Stimulated activated CD4-positive, alpha-beta T cell treated with anti-CD3 and anti-CD28 coated beads, Interleukin-2, amount 100 ng/mL, for 48 hours (primary cell): ENCODE data around the gene STK11IP.

ENCODE experiments used
- DNase-seq, 2 donors: peaks; one replicate each; pipeline ENCODE4 v3.0.0-alpha.2; 2020

Gene STK11IP

DNA sequence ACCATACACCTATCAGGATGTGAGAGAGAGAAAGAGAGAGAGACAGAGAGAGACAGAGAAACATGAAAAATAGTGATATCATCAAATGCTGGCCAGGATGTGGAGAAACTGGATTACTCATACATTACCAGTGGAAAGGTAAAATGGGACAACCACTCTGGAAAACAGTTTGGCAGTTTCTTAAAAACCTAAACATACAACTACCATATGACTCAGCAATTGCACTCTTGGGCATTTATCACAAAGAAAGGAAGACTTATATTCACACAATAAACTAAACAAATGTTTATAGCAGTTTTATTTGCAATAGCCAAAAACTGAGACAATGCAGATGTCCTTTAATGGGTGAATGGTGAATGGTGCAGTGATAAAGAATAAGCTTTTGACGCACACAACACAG is 58.9 kb downstream of the STK11IP start:
- no peak for DNase-seq

DNA sequence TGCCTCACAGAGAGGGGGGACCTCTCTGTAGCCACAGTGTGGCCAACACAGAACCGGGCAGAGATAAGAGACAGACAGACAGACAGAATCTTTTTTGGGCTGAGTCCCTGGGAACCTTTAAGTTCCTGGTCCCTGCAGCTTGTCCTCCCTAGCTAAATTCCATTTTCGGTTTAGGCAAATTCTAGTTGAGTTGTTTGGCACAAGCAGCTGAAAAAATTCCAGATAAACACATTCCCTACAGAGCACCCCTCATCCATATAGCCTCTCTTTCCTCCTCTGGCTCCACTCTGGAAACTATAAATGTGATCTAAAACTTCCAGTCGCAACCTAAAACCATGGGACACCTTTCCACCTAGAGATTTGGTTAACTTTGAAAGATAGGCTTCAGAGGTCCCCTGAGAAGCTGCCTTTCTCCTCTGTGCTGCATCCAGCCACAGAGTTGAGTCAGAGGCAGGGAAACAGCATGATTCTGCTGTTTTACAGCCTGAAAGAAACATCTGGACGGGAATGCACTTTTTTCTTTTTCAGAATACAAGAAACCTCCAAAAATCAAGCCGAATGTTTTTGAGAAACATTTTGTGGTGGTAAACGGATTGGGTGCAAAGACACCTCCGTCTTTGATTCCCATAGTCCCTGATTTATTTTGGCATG is 60.7 kb downstream of the STK11IP start:
- no peak for DNase-seq

DNA sequence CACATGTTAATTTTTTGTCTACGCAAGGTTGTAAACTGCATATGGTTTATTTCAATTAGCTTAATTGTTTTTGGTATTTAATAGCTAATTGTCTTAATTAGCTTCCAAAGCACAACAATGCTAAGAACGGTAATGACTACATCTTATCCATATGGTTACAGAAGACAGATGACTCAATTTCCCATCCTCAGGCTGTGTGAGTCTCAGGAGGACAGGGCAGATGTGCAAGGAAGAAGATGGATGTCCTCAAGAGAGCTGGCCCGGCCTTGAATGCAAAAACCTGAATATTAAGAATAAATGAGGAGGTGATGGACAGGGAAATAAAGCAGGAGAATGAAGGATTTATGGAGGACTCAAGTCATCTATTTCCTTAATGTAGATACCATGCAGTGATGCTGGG is 61.2 kb downstream of the STK11IP start:
- no peak for DNase-seq

DNA sequence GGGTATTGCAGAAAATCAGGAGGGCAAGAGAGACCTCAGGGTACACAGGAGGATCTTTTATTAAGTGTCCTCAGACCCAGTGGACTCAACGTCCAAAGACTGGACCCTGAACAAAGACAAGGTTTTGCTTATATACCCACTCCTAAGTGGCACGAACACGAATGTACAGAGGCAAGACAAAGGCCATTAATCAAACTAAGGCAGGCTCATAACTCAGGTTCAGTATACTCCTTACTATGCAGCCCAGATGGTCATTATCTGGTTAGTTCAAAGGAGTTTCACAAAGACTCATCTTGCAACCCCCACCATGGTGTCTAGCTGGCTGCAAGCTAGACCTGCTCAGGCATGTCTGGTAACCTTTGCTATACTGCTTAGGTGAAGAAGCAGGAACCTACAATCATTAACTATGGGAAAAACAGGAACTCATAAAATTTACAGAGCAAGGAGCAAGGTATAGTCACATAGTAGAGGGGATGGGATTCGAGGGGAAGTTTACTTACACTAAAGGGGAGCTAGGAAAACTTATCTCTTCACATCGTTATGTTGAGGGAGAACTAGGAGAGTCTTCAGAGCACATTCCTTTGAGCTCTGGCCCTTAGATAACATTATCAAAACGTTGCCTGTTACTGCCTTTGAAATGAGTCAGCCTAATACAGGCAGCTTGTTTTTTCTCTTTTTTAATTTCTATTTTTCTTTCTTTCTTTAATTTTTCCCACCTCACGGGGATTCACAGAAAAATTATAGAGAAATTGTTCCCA is 63.7 kb downstream of the STK11IP start:
- DNase-seq = no peak

DNA sequence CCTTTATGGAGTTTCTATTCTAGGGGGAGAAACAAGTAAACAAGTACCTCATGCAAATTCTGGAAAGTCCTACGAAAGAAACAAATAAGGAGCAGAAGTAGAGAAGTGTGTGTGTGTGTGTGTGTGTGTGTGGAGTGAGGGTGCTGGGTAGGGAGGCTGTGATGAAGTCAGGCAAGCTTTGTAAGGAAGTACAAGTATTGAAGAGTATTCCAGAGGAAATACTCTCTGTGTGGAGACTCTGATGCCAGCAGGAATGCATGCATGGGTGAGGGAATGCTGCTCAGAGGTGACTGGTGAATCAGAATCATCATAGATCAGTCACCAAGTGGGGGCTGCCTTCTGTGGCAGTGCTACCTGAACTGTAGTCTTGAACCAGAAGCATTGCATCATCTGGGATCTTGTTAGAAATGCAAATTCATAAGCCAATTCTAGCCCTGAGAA is 64.3 kb downstream of the STK11IP start:
- DNase-seq = no peak

DNA sequence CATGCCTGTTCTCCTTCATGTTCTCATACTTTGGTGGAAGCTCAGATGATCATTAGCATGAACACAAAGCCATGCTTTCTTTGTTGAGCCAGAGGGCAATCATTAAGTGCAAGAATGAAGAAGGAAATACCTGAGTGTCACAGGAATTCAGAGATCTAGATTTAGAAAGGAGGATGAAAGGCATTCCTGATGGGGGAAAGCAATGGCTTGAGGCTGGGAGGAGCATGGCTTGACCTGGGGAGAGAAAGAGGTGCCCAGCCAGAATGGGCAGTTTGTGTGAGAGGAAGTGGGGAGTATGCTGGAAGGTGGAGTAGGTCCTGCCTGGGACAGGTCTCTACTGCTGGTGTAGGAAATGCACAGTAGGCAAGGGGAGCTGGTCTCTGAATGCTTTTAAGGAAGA is 64.9 kb downstream of the STK11IP start:
- no peak for DNase-seq

DNA sequence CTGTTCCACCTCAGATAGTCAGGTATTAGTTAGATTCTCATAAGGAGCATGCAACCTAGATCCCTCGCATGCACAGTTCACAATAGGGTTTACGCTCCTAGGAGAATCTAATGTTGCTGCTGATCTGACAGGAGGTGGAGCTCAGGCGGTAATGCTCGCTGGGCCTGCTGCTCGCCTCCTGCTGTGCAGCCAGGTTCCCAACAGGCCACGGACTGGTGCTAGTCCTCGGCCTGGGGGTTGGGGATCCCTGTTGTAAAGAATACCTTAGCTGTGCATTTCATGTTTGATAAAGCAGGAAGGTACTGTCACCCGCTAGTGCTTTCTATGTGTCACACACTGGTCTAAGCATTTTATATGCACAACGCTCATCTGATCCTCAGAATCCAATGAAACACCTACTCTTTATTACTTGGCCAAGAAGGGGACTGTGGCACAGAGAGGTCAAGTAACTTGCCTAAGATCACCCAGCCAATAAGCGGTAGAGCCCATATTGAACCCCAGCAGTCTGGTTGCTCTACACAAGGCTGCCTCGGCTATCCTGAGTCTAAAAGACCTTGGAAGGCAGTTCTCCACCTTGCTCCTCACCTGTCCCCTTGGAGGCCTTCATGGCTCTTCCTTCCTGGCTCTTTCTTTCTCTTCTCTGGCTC is 65.6 kb downstream of the STK11IP start:
- DNase-seq = no peak

DNA sequence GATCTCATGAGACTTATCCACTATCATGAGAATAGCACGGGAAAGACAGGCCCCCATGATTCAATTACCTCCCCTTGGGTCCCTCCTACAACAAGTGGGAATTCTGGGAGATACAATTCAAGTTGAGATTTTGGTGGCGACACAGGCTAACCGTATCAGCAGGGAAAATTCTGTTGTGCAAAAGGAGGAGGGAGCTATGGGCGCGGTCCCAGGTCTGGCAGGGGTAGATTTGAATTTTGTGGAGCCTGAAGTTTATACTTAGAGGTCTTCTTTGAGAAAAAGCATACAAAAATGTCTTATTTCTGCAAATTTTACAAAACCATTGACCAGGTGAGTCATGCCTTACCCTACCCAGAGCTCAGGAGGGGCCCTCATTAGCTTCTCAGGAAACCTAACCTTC is 66.4 kb downstream of the STK11IP start:
- DNase-seq = no peak

DNA sequence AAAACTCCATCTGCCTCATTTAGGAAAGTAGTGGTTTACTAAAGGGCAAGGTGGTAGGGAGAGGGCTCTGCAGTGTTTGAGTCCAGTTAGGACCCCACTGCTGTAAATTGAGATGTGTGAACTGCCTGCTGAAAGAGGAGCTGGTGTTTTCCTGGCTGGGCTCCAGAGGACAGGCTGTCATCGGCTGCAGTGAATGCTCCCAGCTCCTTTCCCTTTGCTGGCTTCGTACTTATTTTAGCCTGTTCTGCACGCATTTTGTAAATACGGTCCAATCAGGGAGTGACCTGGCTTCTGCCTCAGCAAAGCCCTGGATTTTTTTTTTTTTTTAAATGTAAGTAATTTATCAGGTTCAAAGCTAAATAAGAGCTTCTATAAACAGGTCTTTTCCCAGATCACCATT is 67.3 kb downstream of the STK11IP start:
- DNase-seq = no peak

DNA sequence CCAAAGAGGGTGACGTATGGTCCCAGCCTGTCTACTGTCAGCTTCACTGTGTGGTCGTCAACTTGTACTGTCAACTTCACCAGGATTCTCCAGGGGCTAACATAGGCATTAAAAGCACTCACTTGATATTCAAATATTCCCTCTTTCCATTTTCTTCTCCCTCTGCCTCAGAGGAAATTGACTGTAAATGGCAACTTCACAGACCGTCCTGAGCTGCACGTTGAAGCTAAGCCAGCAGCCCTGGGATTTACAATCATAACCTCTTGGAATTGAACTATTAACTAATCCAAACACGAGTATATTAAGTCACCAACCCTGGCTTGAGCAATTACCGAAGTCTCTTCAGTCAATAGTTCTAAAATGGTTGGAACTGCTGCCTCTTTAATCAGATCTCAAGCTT is 68.3 kb downstream of the STK11IP start:
- no peak for DNase-seq
